Prostate gland (tissue), 2 donors: ENCODE results near the gene CCBE1. TPM values are rescaled to one million over a fixed set of nuclear protein-coding genes. Genes with fewer than 3 reads are reported as not detected.

ENCODE experiments used
- DNase-seq: peaks from one replicate; pipeline ENCODE4 v3.0.0-alpha.2; 2019; ENCODE audit warnings: low spot score
- H3K27ac ChIP-seq, 2 donors: fragments of 200-600 bp; sonication (generic); 2 replicates each; pipeline ENCODE4 v1.5.1; 2017 to 2019
- H3K27me3 ChIP-seq: fragments of 200-600 bp; sonication (generic); replicated peaks from 2 replicates; pipeline ENCODE4 v1.5.1; 2019; ENCODE audit not compliant: insufficient read depth
- H3K36me3 ChIP-seq, 2 donors: fragments of 200-600 bp; sonication (generic); 1 replicate in 1 of 2; 2 replicates in 1 of 2; pipeline versions ENCODE4 v1.5.1 to v1.8.1; 2017 to 2019
- H3K4me1 ChIP-seq: fragments of 200-600 bp; sonication (generic); replicated peaks from 2 replicates; pipeline ENCODE4 v1.5.1; 2019
- H3K4me3 ChIP-seq, 2 donors: fragments of 200-600 bp; sonication (generic); 2 replicates each; pipeline ENCODE4 v1.5.1; 2017 to 2019
- H3K9me3 ChIP-seq: fragments of 200-600 bp; sonication (generic); 2 replicates; pipeline ENCODE4 v1.5.1; 2017
- CTCF ChIP-seq, 4 experiments: fragments of 200-600 bp in 2 of 4; fragments of 450-650 bp in 2 of 4; sonication (generic) in 2 of 4; IDR thresholded peaks; 1 replicate in 3 of 4; 2 replicates in 1 of 4; pipeline ENCODE4 v1.5.1; 2016 to 2019; ENCODE audit warnings: antibody characterized with exemption in 4 of 4, mild to moderate bottlenecking in 2 of 4, moderate library complexity in 2 of 4
- POLR2A ChIP-seq: fragments of 450-650 bp; IDR thresholded peaks from one replicate; pipeline ENCODE4 v1.6.1; 2016; ENCODE audit warnings: antibody characterized with exemption, mild to moderate bottlenecking
- POLR2AphosphoS5 ChIP-seq: sonication (generic); formaldehyde crosslinking; IDR thresholded peaks from one replicate; pipeline ENCODE4 v1.6.1; 2017; ENCODE audit warnings: antibody characterized with exemption
- WGBS: methylation state at CpG from one replicate; pipeline ENCODE4 v1.1.5; 2018; 5-methylcytosine and 5-hydroxymethylcytosine counted together
- intact Hi-C: fragments of 100-400 bp; cut with DNase I; formaldehyde crosslinking; loops from one replicate; pipeline ENCODE4 v1.14.2; 2022
- total RNA-seq, 2 donors: library from RNA; depleted of rRNA; stranded (reverse); fragments of >200 nt; gene quantifications; one replicate each; pipeline ENCODE4 v1.1.0, GENCODE V29; 2016

Gene CCBE1
- total RNA-seq, 2 donors from 2014 or later: 1.8 to 2.0 TPM

- intact Hi-C loops: no loop called here
- no peaks in the 10 kb centered on the region for H3K27me3 ChIP-seq
- H3K36me3 ChIP-seq: no peaks in the 10 kb centered on the region
- peak; percentile 22 for TF ChIP-seq POLR2AphosphoS5
- no peak for TF ChIP-seq CTCF (IDR thresholded peaks at IDR 0.05)
- 20% methylated on average over 8 of the region's 8 CpGs for WGBS
- H3K27ac ChIP-seq: no peak overlapping the region
- DNase-seq: no peak
- no peaks in the 10 kb centered on the region for H3K4me1 ChIP-seq
- no peak overlapping the region for H3K4me3 ChIP-seq
- no peaks in the 10 kb centered on the region for H3K9me3 ChIP-seq
Measured at GRCh38 chr18:59484561-59485328, 212.5 kb downstream of the CCBE1 start.

GRCh38 chr18:59484131-59484530 is 213.1 kb downstream of the CCBE1 start:
- WGBS: 62% methylated on average over 4 of the region's 4 CpGs

GRCh38 chr18:59481436-59481835 is 215.8 kb downstream of the CCBE1 start:
- TF ChIP-seq CTCF (IDR thresholded peaks at IDR 0.05) (no peak), POLR2AphosphoS5 (no peak), POLR2A (no peak)
- Histone ChIP-seq H3K4me1 (no peaks in the 10 kb centered on the region), H3K36me3 (no peaks in the 10 kb centered on the region), H3K27ac (no peak overlapping the region), H3K27me3 (no peaks in the 10 kb centered on the region), H3K4me3 (no peak overlapping the region), H3K9me3 (no peaks in the 10 kb centered on the region)
- DNase-seq: no peak
- 84% methylated on average over 3 of the region's 3 CpGs for WGBS
- intact Hi-C loops: no loop called here

More at GRCh38 chr18:59484131-59484530, 213.1 kb downstream of the CCBE1 start:
- Histone ChIP-seq H3K36me3 (no peaks in the 10 kb centered on the region), H3K4me3 (no peak overlapping the region), H3K4me1 (no peaks in the 10 kb centered on the region), H3K27ac (no peak overlapping the region), H3K9me3 (no peaks in the 10 kb centered on the region), H3K27me3 (no peaks in the 10 kb centered on the region)
- intact Hi-C loops: no loop called here
- TF ChIP-seq POLR2AphosphoS5 (no peak), CTCF (IDR thresholded peaks at IDR 0.05) (no peak), POLR2A (no peak)
- no peak for DNase-seq

- H3K4me1 ChIP-seq: no peaks in the 10 kb centered on the region
- no peak overlapping the region for H3K4me3 ChIP-seq
- no peaks in the 10 kb centered on the region for H3K27me3 ChIP-seq
- no peaks in the 10 kb centered on the region for H3K9me3 ChIP-seq
- intact Hi-C loops: no loop called here
- TF ChIP-seq POLR2AphosphoS5: no peak
- TF ChIP-seq POLR2A: no peak
- no peak for TF ChIP-seq CTCF (IDR thresholded peaks at IDR 0.05)
- DNase-seq: no peak
- 88% methylated on average over 2 of the region's 2 CpGs for WGBS
- H3K27ac ChIP-seq: no peak overlapping the region
- no peaks in the 10 kb centered on the region for H3K36me3 ChIP-seq
Measured at GRCh38 chr18:59479776-59480175, 217.4 kb downstream of the CCBE1 start.

- TF ChIP-seq POLR2A: no peak
- no peak for TF ChIP-seq CTCF (IDR thresholded peaks at IDR 0.05)
- TF ChIP-seq POLR2AphosphoS5: no peak
- Histone ChIP-seq H3K36me3 (no peaks in the 10 kb centered on the region), H3K4me1 (no peaks in the 10 kb centered on the region), H3K9me3 (no peaks in the 10 kb centered on the region), H3K27me3 (no peaks in the 10 kb centered on the region), H3K4me3 (no peak overlapping the region), H3K27ac (no peak overlapping the region)
- intact Hi-C loops: no loop called here
- WGBS: 52% methylated on average over 3 of the region's 3 CpGs
- no peak for DNase-seq
Measured at GRCh38 chr18:59478591-59478990, 218.6 kb downstream of the CCBE1 start.
